SKM-1 treated with dmso at 0.1 percent for 144 hours (cell line): ENCODE measurements around the gene MRM2.
A peak's percentile ranks its signal among the peaks of the same experiment; 100 is the strongest.

Source experiments
- DNase-seq: peaks from one replicate; lab custom pipeline; 2025; ENCODE audit not compliant: unreplicated experiment; lab: John Stamatoyannopoulos, UW

The MRM2 gene

GRCh38 chr7:2241580-2242540, at the start of gene MRM2, which contains the start of gene NUDT1:
Gene MRM2 (minus strand): TSS chr7:2242205. CDS start chr7:2242169, 36 bp downstream.
Gene NUDT1 (plus strand): TSS chr7:2242226. CDS start chr7:2244575, 2,349 bp downstream.
- DNase-seq, result peak; percentile 58

GRCh38 chr7:2290877-2291276, 48.9 kb upstream of the MRM2 start:
- no peak for DNase-seq

- DNase-seq, result no peak
These were observed 47.6 kb upstream of the MRM2 start for GRCh38 chr7:2289621-2290020.

GRCh38 chr7:2289111-2289586, 47.1 kb upstream of the MRM2 start:
- no peak for DNase-seq

- DNase-seq, result no peak
These were observed 46.5 kb upstream of the MRM2 start for GRCh38 chr7:2288503-2288902.

GRCh38 chr7:2287745-2288144, 45.7 kb upstream of the MRM2 start:
- no peak for DNase-seq

GRCh38 chr7:2283074-2283473, 41.1 kb upstream of the MRM2 start:
- DNase-seq, result no peak

GRCh38 chr7:2282185-2282751, 40.3 kb upstream of the MRM2 start:
- no peak for DNase-seq

- DNase-seq, result no peak
These were observed 39.5 kb upstream of the MRM2 start for GRCh38 chr7:2281541-2281940.

- DNase-seq, result no peak
These were observed 38.4 kb upstream of the MRM2 start for GRCh38 chr7:2280424-2280823.

- DNase-seq, result no peak
These were observed 37.9 kb upstream of the MRM2 start for GRCh38 chr7:2279896-2280295.

GRCh38 chr7:2278026-2278425, 36.0 kb upstream of the MRM2 start:
- DNase-seq, result no peak

- DNase-seq, result no peak
These were observed 34.1 kb upstream of the MRM2 start for GRCh38 chr7:2276107-2276506.

- DNase-seq, result no peak
These were observed 33.1 kb upstream of the MRM2 start for GRCh38 chr7:2275101-2275500.

- no peak for DNase-seq
These were observed 32.7 kb upstream of the MRM2 start for GRCh38 chr7:2274666-2275065.

GRCh38 chr7:2273866-2274265, 31.9 kb upstream of the MRM2 start:
- no peak for DNase-seq

GRCh38 chr7:2272031-2272430, 30.0 kb upstream of the MRM2 start:
- DNase-seq, result no peak

- DNase-seq, result no peak
These were observed 29.4 kb upstream of the MRM2 start for GRCh38 chr7:2271273-2272026.

- DNase-seq, result no peak
These were observed 28.5 kb upstream of the MRM2 start for GRCh38 chr7:2270495-2270894.

GRCh38 chr7:2269991-2270460, 28.0 kb upstream of the MRM2 start:
- no peak for DNase-seq
